Measurements from ENCODE around the gene IPO8.

The IPO8 gene

DNA sequence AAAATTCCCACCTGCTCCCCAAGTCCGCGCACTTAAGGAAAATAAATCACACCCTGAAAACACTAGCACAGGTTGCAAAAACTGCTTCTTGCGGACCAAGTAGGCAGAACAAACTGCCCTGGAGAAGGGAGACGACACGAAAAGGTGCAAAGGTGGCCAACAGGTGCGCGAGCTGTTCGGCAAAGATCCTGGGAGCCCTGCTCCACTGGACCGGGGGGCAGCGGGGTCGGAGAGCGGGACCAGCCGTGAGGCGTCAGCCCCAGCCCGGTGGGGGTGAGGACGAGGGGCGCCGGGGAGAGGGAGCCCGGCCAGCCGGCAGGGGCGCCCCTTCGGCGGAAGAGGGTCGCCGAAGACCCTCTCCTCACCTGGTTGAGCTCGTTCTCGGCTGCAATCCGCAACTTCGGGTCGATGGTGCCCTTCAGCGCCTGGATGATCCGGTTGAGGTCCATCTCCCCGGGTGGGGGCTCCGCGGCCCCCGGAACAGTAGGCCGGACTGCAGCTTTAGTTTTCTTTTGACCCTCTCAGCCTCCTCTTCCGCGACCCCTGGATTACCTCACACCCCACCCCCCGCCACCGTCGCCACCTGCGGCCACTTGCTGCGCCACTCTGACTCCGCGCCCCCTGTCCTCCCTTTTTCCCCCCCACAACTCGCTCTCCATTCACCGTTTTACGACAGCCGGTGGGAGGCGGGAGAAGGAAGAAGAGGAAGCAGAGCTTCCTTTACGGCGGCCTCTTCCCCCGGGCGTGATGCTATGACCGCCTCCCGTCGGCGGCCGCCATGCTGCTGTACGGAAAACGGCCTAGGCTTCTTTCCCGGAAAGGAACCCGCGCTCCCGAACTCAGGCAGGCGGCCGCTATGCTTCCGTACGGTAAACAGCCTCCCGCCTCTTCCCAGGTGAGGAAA lies at the start of gene IPO8:
TSS of gene IPO8 (minus strand) at position 671 of the 904 bp plus-strand sequence. CDS start at position 449, 222 bp downstream.
- DNase-seq, result peak; percentile 89

DNA sequence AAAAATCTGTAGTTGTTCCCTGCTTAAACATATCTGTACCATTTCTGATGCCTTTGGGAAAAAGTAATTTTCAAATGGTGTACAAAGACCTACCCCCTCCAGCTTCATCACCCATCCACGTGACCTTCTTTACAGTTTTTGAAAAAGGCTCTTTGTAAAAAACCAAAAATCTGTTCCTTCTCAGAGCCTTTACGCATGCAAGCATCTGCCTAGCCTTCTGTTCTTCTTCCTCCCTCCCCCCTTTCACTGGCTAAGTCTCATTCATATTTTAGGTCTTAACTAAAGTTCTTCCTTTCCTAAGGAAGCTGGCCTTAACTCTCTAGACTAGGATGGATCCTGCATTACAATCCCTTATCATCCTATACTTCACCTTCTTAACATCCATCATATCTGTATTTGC lies 48.7 kb upstream of the IPO8 start:
- no peak for DNase-seq

DNA sequence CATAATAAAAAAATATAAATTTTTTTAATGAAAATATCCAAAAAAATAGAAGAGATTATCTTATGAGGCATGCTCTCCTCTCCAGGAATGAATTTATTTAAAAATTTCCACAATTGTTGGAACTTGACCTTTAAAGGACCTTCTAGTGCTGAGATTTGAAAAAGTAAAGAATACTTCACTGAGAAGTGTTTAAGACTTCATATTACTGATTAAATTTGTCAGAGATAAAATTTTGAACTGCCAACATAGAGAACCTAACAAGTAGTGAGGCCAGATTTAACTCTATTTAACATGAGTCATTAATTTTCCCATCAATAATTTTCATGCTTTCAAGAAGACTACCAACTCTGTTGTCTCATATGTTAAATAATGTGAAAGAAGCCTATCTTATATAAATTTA lies 44.6 kb upstream of the IPO8 start:
- no peak for DNase-seq

DNA sequence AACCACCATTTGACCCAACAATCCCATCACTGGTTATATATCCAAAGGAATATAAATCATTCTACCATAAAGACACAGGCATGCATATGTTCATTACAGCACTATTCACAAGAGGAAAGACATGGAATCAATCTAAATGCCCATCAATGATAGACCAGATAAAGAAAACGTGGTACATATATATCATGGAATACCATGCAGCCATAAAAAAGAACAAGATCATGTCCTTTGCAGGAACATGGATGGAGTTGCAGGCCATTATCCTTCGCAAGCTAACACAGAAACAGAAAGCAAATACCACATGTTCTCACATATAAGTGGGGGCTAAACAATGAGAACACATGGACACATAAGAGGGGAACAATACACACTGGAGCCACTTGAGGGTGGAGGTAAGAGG lies 43.4 kb upstream of the IPO8 start:
- DNase-seq, result no peak

DNA sequence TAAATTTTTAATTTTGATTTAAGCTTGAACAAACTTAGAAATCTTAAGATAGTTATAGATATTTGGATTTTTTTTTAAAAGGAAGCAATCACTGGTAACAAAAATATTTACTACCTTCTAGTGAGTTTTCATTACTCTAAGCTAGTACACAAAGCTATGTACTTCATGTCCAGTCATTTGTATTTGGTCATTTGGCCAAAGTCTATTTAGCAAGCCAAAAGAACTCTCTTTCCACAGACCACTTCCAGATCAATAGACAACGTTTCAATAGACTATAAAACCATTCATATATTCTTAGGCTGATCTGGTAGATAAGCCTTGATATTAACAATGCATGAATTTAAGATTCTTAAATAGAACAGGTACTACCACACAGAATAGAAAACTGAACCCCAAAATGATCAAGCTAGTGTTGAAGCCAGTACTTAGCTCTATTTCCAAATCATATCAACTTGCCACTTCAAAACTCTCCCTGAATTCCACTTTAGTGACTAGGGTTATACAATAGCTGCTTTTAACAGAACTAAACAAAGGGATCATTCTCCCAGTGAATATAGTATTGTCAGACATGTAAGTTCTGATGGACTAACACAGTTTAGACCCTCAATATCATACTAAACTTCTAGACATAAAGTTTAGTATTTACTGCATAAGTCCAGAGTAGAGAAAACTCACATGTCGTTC lies 37.4 kb upstream of the IPO8 start:
- no peak for DNase-seq

DNA sequence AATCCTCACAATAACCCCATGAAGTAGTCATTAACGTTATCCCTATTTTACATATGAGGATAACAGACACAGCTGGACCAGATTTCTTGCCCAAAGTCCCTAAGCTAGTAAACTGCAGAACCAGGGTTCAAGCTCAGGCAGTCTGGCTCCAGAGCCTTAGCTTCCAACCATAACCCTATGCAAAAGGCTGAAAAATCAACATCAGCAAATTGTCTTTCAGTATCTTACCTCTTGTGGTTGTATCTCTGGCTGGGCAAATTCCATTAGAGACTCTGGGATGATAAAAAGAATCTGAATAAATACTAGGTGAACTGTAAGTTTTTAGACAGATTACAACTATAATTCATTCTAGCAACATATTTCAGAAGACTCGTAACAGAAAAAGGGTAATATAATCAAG lies 34.3 kb upstream of the IPO8 start:
- DNase-seq, result no peak

DNA sequence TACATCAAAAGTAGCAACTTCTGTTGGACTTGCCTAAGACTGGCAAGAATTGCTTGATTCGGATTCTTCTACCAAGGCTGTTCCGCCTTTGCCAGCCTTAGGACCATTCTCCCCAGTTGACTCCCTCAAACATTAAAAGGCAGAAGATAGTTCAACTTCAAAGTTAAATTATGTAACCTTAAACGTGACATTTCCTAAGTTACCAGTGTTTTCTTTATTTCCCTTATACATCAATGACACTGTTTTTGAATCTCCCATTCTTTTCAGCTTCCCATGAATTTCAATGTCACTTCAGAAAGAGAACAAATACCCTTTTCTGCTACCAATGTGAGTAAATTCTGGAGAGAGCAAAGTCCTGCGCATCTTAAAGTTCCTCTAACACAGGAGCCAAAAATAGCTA lies 33.9 kb upstream of the IPO8 start:
- DNase-seq, result no peak

DNA sequence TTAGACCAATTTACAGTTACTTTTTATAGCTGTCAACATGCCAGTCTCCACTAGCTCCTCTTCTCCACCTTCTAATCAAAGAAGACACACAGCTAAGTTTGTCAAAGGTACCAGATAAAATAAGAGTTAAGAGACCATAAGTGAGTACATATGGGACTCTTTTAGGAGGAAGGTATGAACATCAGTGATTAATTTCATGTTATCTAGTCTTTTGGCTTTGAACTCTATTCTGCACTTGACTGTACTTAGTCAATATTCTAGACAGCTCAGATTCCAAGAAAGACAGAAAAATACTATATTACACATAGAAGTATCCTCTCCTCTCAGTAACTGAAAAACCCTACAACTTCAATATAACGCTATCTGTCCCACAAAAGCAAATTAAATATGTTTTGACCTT lies 31.0 kb upstream of the IPO8 start:
- DNase-seq, result no peak

DNA sequence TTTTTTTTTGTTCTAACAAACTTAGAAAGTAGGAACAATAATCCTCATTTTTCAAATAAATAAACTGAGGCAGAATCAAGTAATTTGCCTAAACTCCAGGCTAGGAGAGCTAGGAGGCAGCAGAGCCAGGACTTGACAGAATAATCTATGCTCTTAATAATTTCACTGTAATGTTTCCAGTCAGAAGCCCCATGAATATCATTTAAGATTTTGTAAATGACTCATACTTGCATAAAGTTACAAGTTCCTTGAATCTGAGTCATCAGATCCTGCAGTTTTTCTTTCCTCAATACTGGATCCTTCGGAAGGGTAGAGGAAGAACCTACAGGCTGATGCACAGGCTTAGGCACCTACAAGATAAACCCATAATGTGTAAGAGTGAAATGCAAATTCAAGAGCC lies 30.1 kb upstream of the IPO8 start:
- DNase-seq, result no peak

DNA sequence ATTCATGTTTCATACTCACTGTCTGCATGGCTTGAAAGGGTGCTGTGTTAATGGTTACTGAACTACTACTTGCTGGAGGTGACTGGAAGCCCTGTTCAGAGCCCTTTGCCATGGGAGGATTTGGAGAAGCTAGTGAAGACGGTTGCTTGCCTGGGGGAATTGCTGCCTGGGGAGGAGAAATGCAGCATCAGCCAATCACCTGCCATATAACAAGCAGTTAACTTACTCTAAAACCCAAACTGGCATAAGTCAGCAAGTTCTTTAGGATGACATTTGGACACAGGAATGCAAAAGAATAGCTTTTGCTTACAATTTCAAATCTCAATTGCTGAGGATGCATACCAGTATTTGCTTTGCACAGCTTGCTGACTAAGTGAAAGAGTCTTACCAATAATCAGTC lies 23.4 kb upstream of the IPO8 start:
- no peak for DNase-seq

DNA sequence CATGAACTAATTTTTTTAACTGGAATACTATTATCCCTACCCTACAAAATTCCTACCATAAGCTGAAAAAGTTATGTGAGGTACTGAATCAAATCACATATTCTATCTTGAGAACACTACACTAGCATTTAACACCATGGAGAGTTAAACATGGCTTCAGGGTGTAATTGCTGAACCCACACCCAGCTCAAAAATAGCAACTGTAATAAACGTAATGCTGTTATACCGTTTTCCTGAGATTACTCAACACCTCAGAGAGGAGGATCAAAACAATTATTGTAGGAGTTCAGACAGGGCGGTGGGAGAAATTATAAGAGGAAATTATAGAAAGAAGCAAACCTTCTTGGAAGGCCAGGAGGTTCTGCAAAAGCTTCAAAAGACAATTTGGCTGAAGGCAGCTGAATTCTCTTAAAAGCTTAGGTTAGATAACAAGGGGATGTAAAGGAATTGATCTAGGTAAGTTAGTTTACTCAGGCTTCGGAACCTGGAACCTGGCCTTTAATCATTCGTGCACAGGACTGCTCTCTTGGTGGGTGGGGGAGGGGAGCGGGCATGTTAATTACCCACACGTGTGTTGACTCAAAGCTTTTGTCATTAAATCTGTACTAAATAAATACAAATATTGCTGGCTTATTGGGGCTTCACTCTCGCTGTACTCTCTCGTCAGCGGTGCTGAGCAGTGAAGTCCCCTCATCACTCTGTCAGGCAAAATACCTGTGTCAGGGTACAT lies 12.1 kb upstream of the IPO8 start:
- DNase-seq, result no peak

DNA sequence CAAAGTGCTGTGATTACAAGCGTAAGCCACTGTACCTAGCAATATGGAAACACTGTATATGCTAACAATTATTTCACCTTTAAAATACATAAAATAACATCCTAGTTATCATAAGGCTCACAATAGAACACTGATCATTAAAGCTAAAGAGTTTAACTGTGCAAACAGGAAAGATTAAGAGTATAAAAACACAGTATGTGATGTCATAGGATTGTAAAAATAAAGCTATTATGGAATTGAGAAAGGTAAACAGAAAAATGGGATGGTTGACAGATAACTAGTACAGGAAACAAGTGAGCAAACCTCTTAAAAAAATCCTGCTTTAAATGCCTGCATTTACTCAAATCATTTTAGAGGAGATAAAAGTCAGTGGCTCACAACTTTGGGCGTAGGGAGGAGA lies 10.8 kb upstream of the IPO8 start:
- no peak for DNase-seq

DNA sequence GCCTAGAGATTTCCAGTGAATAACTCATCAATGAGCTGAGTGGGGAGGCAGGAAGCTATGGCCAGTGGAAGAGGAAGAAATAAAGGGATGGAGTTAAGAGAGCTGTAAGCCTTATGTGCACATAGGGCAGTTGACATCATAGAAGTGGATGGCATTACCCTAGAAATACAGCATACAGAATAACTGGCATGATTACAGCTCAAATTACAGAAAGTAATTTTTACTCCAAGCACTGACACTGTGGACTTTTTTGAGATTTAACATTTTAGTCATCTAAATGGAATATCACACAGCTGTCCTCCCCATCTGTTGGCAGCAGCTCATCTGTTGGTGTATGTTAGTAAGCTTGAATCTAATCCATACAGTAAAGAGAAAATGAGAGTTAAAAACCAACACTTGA lies 5.4 kb upstream of the IPO8 start:
- no peak for DNase-seq

DNA sequence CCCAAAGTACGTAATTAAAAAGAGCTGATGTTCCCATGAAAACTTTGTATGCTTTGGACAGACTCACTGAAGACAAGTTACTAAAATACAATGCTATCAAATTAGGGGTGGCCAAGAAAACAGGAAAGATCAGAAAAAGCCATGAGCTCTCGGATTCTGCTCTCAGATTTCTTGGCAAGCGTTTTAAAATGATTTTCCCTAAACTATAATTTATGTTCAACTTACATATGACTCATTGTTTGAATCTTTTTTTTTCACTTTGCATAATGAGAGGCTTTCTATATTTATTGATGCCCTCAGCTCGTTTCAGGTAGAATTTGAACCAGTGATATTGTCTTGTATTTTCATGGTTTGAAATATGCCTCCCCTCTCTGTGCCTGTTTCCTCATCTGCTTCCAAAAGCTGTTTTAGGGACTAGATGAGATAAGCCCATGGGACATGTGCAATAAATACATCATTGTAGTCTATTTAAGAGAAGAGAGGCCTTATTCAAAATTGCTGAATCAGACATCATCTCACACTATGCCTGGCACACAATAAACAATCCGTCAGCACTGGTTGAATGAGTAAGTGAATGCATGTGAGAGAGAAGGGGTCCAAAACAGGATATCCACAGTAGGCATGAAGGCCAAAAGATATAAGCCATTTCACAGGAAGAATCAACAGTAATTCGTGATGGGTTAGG lies 4.7 kb upstream of the IPO8 start:
- DNase-seq, result no peak

DNA sequence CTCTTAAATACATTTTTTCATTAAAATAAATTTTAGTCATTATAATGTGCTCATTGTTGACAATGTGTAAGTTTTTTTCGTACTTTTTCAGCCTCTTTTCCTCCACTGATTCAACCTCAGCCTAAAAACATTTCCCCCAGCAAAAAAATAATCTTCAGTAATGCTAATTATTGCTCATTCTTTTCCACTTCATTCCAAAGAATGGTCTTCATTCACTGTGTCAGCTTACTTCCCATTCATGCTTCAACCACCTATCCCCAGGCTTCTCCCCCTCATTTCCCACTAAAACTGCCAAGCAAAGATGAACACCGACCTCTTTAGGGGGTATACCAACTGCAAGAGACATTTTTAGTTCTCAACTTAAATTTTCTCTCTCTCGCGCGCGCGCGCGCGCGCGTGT lies 2.7 kb upstream of the IPO8 start:
- DNase-seq, result no peak

DNA sequence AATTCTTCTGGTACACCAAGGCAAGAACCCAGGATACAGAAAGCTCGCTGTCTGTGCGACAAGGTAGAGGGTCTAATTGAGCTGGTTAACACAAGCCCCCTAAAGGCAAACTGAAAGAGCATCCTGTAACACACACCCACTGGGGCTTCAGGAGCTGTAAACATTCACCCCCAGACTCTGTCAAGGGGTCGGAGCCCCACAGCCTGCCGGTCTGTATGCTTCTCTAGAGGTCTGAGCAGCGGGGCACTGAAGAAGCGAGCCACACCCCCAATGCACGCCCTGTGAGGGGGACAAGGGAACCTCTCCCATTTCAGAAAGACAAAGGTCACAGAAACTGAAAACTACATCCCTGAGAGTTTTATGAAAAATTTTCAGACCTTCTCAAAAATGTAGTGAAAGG lies 1.3 kb upstream of the IPO8 start:
- DNase-seq, result no peak

DNA sequence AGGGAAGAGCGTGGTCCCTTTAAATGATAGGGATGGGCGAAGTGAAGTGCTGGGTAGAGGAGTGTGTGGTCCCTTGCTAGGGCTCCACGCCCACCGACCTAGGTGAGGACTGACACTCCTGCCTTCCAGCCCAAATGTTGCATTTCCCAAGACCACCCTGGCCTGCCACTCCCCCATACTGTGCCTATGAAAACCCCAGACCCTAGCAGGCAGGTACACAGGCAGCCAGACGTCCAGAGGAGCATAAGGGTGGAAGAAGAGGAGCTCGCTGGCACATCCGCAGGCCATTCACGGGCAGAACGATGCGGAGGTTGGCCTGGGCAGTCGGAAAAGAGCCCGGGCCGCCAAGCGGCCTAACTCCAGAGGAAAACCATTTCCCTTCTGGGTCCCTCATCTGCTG lies 817 bp upstream of the IPO8 start:
- no peak for DNase-seq

DNA sequence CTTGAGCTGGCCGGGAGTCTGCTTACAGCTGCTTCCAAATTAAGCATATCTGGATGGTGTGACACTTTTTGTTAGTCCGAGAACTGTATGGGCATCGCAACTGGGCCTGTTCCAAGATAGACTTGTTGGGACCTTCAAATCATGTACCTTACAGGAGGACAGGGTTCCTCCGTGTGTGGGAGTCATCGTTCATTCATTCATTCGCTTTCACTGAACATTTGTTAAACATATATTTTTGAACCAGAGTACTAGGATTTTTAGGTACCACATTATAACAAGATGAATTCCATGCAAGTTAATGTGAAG lies 387 bp upstream of the IPO8 start:
- no peak for DNase-seq

DNA sequence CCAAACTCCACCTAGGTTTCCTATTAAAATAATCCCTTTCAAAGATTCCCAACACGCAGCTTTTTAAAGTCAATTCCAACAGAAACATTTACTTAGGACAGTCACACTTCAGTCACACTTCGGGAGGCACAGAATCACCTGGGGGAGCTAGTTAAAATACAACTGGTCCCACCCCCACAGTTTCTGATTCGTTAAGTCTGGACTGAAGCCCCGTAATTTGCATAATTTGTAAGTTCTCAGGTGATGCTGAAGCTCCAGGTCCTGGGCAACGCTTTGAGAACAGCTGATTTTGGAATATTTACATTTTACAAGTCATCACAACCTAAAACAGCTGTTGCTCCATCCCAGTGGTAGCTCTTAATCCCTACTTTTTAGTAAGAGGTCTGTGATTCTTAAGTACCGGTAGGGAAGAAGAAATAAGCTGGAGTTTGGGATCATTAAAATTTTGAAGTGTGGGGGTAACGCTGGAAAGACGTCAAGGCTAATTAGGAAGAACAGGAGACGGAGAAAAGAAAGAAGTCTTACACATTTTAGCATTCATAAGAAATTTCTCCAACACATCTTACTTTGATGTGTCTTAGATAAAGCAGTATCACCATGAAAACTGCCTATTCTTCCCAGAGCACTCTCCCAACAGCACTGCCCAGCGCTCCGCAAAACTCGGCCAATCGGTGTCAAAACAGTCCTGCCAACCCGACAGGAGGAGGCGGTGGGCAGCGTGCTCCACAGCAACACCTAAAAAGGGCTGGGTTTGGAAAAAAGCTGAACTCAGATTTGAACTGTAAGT lies 1.1 kb downstream of the IPO8 start:
- no peak for DNase-seq

DNA sequence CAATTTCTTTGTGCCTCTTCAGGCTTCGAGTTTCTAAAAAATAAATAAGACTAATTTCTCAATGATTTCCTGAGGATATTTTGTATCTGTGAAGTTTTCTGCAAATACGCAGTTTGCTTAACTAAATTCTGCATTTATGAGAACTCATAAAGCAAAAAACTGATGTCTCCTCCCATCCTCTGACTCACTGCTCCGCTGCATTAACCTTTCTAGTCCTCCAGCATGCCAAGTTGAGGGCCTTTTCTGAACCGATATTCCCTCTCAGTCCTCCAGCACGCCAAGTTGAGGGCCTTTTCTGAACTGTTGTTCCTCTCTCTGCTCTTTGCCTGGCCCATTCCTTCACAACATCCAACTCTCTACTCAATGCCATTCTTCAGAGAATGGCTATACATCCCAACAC lies 3.2 kb downstream of the IPO8 start:
- no peak for DNase-seq

DNA sequence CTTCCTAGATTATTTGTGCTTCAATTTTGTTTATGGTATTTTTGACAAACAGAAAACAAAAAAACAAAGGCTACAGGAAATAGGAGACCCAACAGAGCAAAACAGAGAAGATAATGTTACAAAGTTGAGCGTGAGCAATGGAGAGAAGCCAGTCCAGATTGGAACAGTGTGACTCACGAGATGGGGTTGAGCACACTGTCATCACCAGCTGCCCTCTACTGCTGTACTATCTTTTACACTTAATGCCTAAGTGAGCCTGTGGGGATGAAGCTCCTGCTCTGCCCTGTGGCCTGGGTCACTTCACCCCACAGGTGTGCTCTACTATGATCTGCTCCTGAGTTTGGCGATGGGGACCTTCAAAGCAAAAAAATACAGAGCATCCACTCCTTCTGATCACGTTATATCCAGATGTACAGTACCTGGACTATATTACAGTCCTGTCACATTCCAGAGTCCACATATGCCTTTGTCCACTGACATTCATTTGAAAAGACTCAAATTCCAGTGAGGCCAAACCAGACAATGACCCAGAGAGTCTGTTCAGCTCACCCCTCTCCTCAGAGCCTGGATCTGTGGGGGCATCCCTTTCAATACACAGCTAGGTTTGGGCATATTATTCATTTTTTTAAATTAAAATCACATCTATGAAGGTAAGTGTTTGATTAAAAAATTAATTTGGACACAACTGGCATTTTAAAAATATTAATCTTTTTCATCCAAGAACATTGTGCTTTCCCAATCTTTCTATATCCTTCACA lies 4.4 kb downstream of the IPO8 start:
- no peak for DNase-seq

Measured in GDM1 (cell line).